GM23248 (cell line): ENCODE data around the gene CTDNEP1. TPM values are rescaled to one million over a fixed set of nuclear protein-coding genes. Genes with fewer than 3 reads are reported as not detected.

Source experiments
- DNase-seq: peaks from one replicate; pipeline ENCODE4 v3.0.0-alpha.2; 2015
- H2AFZ ChIP-seq: fragments of 200-600 bp; sonication (generic); 2 replicates; pipeline ENCODE4 v1.6.1; 2016; ENCODE audit warnings: antibody characterized with exemption
- H3F3A ChIP-seq: fragments of 200-600 bp; sonication (generic); 2 replicates; pipeline ENCODE4 v1.6.1; 2016; ENCODE audit warnings: mild to moderate bottlenecking, antibody characterized with exemption, mixed run types; ENCODE audit not compliant: insufficient read depth
- H3K27ac ChIP-seq: fragments of 200-600 bp; sonication (generic); 2 replicates; pipeline ENCODE4 v1.5.1; 2016; ENCODE audit warnings: mild to moderate bottlenecking
- H3K27me3 ChIP-seq: fragments of 200-600 bp; sonication (generic); replicated peaks from 2 replicates; pipeline ENCODE4 v1.6.1; 2016; ENCODE audit warnings: mild to moderate bottlenecking; ENCODE audit not compliant: insufficient read depth
- H3K36me3 ChIP-seq: fragments of 200-600 bp; sonication (generic); 2 replicates; pipeline ENCODE4 v1.6.1; 2016; ENCODE audit warnings: low read depth, mild to moderate bottlenecking
- H3K4me1 ChIP-seq: fragments of 200-600 bp; sonication (generic); 2 replicates; pipeline ENCODE4 v1.6.1; 2016; ENCODE audit warnings: mild to moderate bottlenecking; ENCODE audit not compliant: insufficient read depth
- H3K4me2 ChIP-seq: fragments of 200-600 bp; sonication (generic); one replicate; pipeline ENCODE4 v1.6.1; 2016; ENCODE audit warnings: mild to moderate bottlenecking; ENCODE audit not compliant: unreplicated experiment
- H3K4me3 ChIP-seq: fragments of 200-600 bp; sonication (generic); 2 replicates; pipeline ENCODE4 v1.5.1; 2016; ENCODE audit warnings: mild to moderate bottlenecking
- H3K79me2 ChIP-seq: fragments of 200-600 bp; sonication (generic); 2 replicates; pipeline ENCODE4 v1.6.1; 2016; ENCODE audit warnings: mild to moderate bottlenecking; ENCODE audit not compliant: insufficient read depth
- H3K9ac ChIP-seq: fragments of 200-600 bp; sonication (generic); 2 replicates; pipeline ENCODE4 v1.6.1; 2016; ENCODE audit warnings: mild to moderate bottlenecking
- H3K9me2 ChIP-seq: fragments of 200-600 bp; sonication (generic); 2 replicates; pipeline ENCODE4 v1.6.1; 2016; ENCODE audit warnings: mixed run types, mild to moderate bottlenecking, moderate library complexity; ENCODE audit not compliant: insufficient read depth
- H3K9me3 ChIP-seq: fragments of 200-600 bp; sonication (generic); one replicate; pipeline ENCODE4 v1.6.1; 2017; ENCODE audit warnings: low read depth
- H4K20me1 ChIP-seq: fragments of 200-600 bp; sonication (generic); 2 replicates; pipeline ENCODE4 v1.6.0; 2016; ENCODE audit not compliant: insufficient read depth
- EZH2 ChIP-seq: fragments of 200-600 bp; sonication (generic); IDR thresholded peaks from 2 replicates; pipeline ENCODE4 v1.6.1; 2018; ENCODE audit warnings: antibody characterized with exemption, mild to moderate bottlenecking; ENCODE audit not compliant: insufficient read depth, poor library complexity, severe bottlenecking
- EZH2phosphoT487 ChIP-seq: fragments of 200-600 bp; sonication (generic); IDR thresholded peaks from 2 replicates; pipeline ENCODE4 v1.6.1; 2018; ENCODE audit warnings: antibody characterized with exemption, moderate library complexity, mild to moderate bottlenecking, low read depth; ENCODE audit not compliant: insufficient read depth
- WGBS, 2 experiments: methylation state at CpG; one replicate each; pipeline ENCODE4 v1.1.6; 2015 to 2017; ENCODE audit warnings: low lambda C conversion rate in 2 of 2, low coverage in 1 of 2; ENCODE audit errors: missing lambda C conversion rate in 2 of 2; 5-methylcytosine and 5-hydroxymethylcytosine counted together
- in situ Hi-C: fragments of 300-500 bp; cut with MboI; formaldehyde crosslinking; loops from 2 replicates; pipeline ENCODE4 v1.15.0; 2020
- polyA plus RNA-seq: library from polyadenylated mRNA; unstranded; fragments of >200 nt; fragmentation: Nextera tagmentation; extraction: Ambion mirVana; gene quantifications from 2 replicates; pipeline ENCODE4 v1.2.1, GENCODE V29; 2016
- total RNA-seq: library from RNA; depleted of rRNA; stranded (reverse); fragments of >200 nt; shearing (Covaris generic); gene quantifications from 2 replicates; pipeline ENCODE4 v1.2.3, GENCODE V29; 2014

Gene CTDNEP1
- total and polyA plus RNA-seq, 2 experiments from 2014 or later, result 30.0 to 38.9 TPM

DNA sequence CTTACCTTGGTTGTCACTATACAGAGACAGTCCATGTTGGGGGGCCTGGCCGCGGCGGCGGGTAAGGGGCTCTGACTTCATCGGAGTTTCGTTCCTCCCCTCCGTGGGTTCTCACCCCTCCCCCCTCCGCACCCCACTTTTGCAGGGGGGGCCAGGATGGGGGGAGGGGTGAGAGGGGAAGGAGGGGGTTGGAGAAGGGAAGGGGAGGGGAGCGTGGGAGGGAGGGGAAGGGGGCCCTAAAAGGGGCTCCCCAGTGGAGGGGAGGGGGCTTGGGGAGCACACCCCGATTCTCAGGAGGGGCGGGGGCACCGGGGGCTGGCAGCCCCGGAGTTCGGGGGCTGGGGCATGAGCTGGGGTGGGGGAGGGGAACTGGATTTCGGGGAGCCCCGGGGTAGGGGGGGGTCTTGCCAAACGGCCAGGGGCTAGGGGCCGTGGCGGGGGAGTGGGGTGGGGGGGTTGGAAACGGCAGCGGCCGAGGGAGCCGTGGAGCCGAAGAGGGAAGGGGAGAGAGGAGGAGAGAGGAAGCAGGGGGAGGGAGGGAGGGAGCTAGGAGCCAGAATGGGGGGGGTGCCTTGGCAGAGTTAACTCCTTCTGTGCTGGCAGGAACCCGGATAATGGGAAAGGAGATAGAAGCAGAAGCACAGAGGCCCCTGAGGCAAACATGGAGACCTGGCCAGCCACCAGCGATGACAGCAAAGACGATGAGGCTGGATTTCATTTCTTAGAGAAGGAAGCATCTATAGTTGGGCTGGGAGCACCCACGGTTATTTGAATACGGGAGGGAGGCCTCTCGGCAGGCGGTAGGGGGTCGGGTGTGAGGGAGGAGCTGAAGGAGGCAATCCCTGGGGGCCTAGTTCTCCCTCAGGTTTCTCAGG, 34.2 kb downstream of the CTDNEP1 start:
- peak overlapping the region; percentile 83 for H3K9ac ChIP-seq
- peak overlapping the region; percentile 87 for H3K4me3 ChIP-seq
- peak overlapping the region; percentile 91 for H3K4me2 ChIP-seq
- peaks cover 64% of the 10 kb centered on the region for H3K79me2 ChIP-seq
- no peaks in the 10 kb centered on the region for H3K36me3 ChIP-seq
- peak overlapping the region; percentile 37; the same call in 1 of the 2 replicates for H3K27ac ChIP-seq
- H4K20me1 ChIP-seq, result no peaks in the 10 kb centered on the region
- H3F3A ChIP-seq, result peaks cover 16% of the 10 kb centered on the region
- H3K4me1 ChIP-seq, result peaks cover 34% of the 10 kb centered on the region
- 1 to 3% methylated on average over 9 to 32 of the region's 32 CpGs for WGBS, 2 experiments
- H3K9me3 ChIP-seq, result no peaks in the 10 kb centered on the region
- in situ Hi-C loops, result no loop called here
- H3K9me2 ChIP-seq, result no peaks in the 10 kb centered on the region
- no peaks in the 10 kb centered on the region for H3K27me3 ChIP-seq
- peak overlapping the region; percentile 84 for H2AFZ ChIP-seq
- peak; percentile 88 for DNase-seq
- no peak for TF ChIP-seq EZH2
- TF ChIP-seq EZH2phosphoT487, result no peak

DNA sequence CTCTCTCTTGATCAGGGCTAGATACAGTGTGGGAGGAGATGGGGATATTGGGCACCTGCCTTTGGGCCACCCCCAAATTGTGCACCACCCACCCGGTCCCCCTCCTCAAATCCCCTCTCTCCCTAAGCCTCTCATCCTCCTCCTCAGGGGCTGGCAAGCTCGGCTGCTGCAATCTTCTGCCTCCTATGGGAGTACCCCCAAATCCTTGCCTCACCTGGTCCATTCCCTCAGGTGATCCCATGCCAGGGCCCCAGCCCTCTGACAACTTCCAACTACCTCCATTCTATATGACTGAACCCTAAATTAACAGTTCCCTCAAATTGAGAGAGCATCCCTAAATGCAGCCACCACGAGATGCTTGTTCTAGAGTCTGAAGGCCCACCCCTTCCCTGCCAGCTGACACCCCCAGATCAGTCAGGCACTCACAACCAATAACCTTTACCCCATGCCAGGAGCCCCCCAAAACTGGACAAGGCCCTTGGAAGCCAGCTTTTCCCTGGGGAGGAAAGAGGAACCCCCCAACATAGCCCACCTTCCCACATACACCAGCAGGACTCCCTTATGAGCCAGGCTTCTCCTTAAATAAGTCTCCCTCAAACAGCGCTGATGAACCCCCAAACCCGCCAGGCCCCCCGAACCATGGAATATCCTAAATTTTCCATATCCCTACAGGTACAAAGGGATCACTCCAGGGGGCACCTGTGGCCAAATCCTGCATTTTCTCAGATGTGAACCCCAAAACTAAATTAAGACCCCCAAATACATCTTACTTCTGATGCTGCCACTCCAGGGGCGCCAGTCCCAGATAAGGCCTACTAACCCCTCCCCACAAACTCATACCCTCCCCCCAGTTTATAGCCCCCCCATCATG, 35.1 kb downstream of the CTDNEP1 start:
- peak overlapping the region; percentile 83 for H3K9ac ChIP-seq
- H4K20me1 ChIP-seq, result no peaks in the 10 kb centered on the region
- no peaks in the 10 kb centered on the region for H3K36me3 ChIP-seq
- H3K4me2 ChIP-seq, result peak overlapping the region; percentile 91
- WGBS, 2 experiments, result 4 to 5% methylated on average over 7 of the region's 7 CpGs
- H2AFZ ChIP-seq, result no peak overlapping the region
- no peaks in the 10 kb centered on the region for H3K9me2 ChIP-seq
- H3K27ac ChIP-seq, result peak overlapping the region; percentile 27
- H3K9me3 ChIP-seq, result no peaks in the 10 kb centered on the region
- no peak for TF ChIP-seq EZH2
- no peak for TF ChIP-seq EZH2phosphoT487
- H3F3A ChIP-seq, result peaks cover 15% of the 10 kb centered on the region
- H3K79me2 ChIP-seq, result peaks cover 62% of the 10 kb centered on the region
- H3K27me3 ChIP-seq, result no peaks in the 10 kb centered on the region
- H3K4me1 ChIP-seq, result peaks cover 34% of the 10 kb centered on the region
- in situ Hi-C loops, result no loop called here
- DNase-seq, result peak; percentile 28
- H3K4me3 ChIP-seq, result peak overlapping the region; percentile 87

DNA sequence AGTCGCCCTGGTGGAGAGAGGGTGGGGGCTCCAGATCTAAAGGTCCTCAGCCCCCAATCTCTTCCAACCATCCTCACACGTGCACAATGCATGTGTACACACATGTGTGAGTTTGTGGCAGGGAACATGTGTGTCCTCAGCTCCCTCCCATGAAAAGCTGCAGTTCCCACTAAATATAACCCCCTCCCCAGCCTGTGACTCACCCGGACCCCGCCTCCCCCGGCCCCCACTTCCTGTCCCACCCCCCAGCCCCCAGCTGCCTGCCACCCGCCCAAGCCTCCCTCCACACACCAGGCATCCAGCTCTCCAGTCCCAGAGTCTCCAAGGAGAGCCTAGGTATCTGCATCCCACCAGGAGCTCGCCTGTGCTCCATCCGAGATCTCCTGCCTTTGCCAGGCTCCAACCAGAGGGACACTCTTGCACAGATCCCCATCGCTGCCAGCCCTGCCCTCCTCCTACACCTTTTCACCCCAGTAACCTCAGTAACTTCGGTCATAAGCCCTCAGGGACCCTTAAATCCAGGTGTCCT, 35.8 kb downstream of the CTDNEP1 start:
- H3K36me3 ChIP-seq, result no peaks in the 10 kb centered on the region
- no peaks in the 10 kb centered on the region for H3K27me3 ChIP-seq
- 5 to 10% methylated on average over 10 of the region's 10 CpGs for WGBS, 2 experiments
- in situ Hi-C loops, result no loop called here
- DNase-seq, result peak; percentile 55
- H3K4me3 ChIP-seq, result peak overlapping the region; percentile 87
- peaks cover 15% of the 10 kb centered on the region for H3F3A ChIP-seq
- TF ChIP-seq EZH2phosphoT487, result no peak
- TF ChIP-seq EZH2, result no peak
- no peaks in the 10 kb centered on the region for H4K20me1 ChIP-seq
- peaks cover 34% of the 10 kb centered on the region for H3K4me1 ChIP-seq
- no peak overlapping the region for H2AFZ ChIP-seq
- peak overlapping the region; percentile 83 for H3K9ac ChIP-seq
- peaks cover 61% of the 10 kb centered on the region for H3K79me2 ChIP-seq
- H3K9me3 ChIP-seq, result no peaks in the 10 kb centered on the region
- no peaks in the 10 kb centered on the region for H3K9me2 ChIP-seq
- peak overlapping the region; percentile 91 for H3K4me2 ChIP-seq
- peak overlapping the region; percentile 85 for H3K27ac ChIP-seq

DNA sequence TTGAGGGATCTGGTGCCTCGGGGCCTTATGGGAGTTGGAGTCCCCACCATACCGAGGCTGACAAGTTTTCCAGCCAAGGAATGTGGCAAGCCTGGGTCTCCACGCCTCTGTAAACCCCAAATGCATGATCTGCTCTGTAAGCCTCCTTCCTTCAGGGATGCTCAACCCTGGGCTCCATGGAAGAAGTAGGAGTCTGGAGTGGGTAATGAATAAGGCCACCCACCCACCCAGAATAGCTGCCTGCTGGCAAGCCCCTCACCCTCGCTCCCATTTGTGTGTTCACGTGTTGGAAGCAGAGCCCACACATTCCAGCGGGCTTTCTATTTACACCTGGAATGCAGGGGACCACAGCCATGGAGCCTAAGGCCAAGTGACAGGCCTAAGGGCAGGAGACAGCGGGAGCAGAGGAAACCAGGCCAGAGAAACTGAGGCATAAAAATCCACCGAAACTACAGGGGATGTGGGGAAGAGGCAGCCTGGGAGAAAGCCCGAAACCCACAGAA, 36.3 kb downstream of the CTDNEP1 start:
- Histone ChIP-seq H3F3A (peaks cover 15% of the 10 kb centered on the region), H3K9me3 (no peaks in the 10 kb centered on the region), H3K4me3 (peak overlapping the region; percentile 76), H3K9ac (peak overlapping the region; percentile 47), H3K4me1 (peaks cover 34% of the 10 kb centered on the region), H4K20me1 (no peaks in the 10 kb centered on the region), H3K27ac (peak overlapping the region; percentile 85), H3K9me2 (no peaks in the 10 kb centered on the region), H3K79me2 (peaks cover 62% of the 10 kb centered on the region), H2AFZ (no peak overlapping the region), H3K4me2 (peak overlapping the region; percentile 74), H3K27me3 (no peaks in the 10 kb centered on the region), H3K36me3 (no peaks in the 10 kb centered on the region)
- TF ChIP-seq EZH2 (no peak), EZH2phosphoT487 (no peak)
- DNase-seq, result no peak
- in situ Hi-C loops, result no loop called here
- WGBS, 2 experiments, result 7 to 8% methylated on average over 8 to 9 of the region's 9 CpGs
